Large intestine (tissue), 3 donors: ENCODE results near the gene WWOX. TPM values are rescaled to one million over a fixed set of nuclear protein-coding genes. Genes with fewer than 3 reads are reported as not detected.

Experiments used
- DNase-seq, 2 donors: peaks; one replicate each; pipeline versions ENCODE4 v3.0.0 to v3.0.0-alpha.2; 2013
- H3K27ac ChIP-seq: one replicate; pipeline ENCODE4 v1.5.1; 2013; ENCODE audit warnings: low read length
- H3K27me3 ChIP-seq: 2 replicates; pipeline ENCODE4 v1.6.1; 2013; ENCODE audit warnings: low read length; ENCODE audit not compliant: control insufficient read depth, insufficient read depth
- H3K36me3 ChIP-seq: 2 replicates; pipeline ENCODE4 v1.6.1; 2013; ENCODE audit warnings: low read length; ENCODE audit not compliant: control insufficient read depth, insufficient read depth
- H3K4me1 ChIP-seq: one replicate; pipeline ENCODE4 v1.6.1; 2013; ENCODE audit warnings: low read length; ENCODE audit not compliant: control insufficient read depth, insufficient read depth
- H3K4me3 ChIP-seq: one replicate; pipeline ENCODE4 v1.5.1; 2013; ENCODE audit warnings: low read length
- H3K9me3 ChIP-seq: one replicate; pipeline ENCODE4 v1.6.1; 2013; ENCODE audit warnings: mild to moderate bottlenecking, low read depth, low read length, moderate library complexity; ENCODE audit not compliant: control insufficient read depth
- WGBS: methylation state at CpG from one replicate; pipeline ENCODE4 v1.1.5; 2013; ENCODE audit warnings: low lambda C conversion rate; ENCODE audit not compliant: insufficient coverage; 5-methylcytosine and 5-hydroxymethylcytosine counted together
- polyA plus RNA-seq: library from polyadenylated mRNA; unstranded; fragments of 120-200 nt; gene quantifications from one replicate; pipeline ENCODE4 v1.2.1, GENCODE V29; 2013

The WWOX gene
- polyA plus RNA-seq, 1 donor: 16.2 TPM

DNA sequence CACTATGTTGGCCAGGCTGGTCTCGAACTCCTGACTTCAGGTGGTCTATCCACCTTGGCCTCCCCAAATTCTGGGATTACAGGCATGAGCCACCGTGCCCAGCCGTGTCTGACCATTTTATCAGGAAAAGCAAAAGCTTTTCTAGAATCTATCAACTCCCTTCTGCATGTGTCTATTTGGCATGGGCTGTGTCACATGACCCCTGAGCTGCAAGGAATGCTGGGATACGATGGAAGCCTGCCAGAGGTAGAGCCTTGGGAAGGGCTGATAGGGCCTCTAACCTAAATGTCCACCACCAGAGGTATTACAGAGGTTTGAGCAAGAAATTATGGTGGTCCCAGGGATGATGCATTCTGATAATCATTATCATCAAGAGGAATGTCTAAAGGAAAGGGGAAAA, 616.2 kb downstream of the WWOX start:
- H3K4me1 ChIP-seq: no peaks in the 10 kb centered on the region
- DNase-seq: no peak
- no peaks in the 10 kb centered on the region for H3K27me3 ChIP-seq
- H3K9me3 ChIP-seq: no peaks in the 10 kb centered on the region
- WGBS: no CpG with 5 or more reads among the region's 4 CpGs
- H3K27ac ChIP-seq: no peak overlapping the region
- no peak overlapping the region for H3K4me3 ChIP-seq
- H3K36me3 ChIP-seq: no peaks in the 10 kb centered on the region

DNA sequence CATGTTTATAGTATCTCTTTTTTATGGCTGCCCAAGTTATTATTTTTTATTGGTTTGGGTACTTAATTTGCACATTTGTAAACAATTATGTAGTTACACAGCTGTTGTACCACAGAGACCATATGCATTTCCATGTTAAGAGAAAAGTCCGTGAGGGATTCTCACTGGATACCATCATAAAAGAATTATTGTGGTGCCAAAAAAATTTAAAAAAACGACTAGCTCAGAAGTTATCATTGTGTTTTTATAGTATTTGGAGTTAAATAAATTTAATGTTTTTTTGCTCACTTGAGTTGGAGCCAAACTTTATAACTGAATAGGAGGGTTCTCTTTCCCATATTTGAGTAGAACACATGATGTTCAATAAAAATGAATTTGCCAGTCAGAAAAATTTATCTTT, 618.7 kb downstream of the WWOX start:
- no peak overlapping the region for H3K4me3 ChIP-seq
- no peaks in the 10 kb centered on the region for H3K4me1 ChIP-seq
- WGBS: 80% methylated on average over 1 of the region's 2 CpGs
- H3K27ac ChIP-seq: no peak overlapping the region
- no peaks in the 10 kb centered on the region for H3K36me3 ChIP-seq
- no peaks in the 10 kb centered on the region for H3K9me3 ChIP-seq
- no peaks in the 10 kb centered on the region for H3K27me3 ChIP-seq
- no peak for DNase-seq

DNA sequence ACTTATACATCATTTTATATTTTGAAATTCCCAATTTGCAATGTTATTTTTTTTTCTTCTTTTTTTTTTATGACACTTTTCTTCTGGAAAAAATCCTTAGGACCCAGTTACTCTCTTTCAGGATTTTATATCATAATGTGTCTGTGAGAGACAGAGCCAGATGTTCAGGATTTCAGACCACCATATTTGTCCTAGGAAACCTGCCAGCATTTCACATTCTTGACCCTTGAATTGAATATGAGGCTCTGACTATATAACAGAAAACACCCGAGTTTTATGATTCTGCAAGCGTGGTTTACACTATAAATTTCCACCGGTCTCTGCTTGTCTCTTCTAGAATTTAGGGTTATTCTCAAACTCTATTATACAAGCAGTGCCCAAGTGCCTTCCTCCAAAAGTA, 621.0 kb downstream of the WWOX start:
- no peaks in the 10 kb centered on the region for H3K9me3 ChIP-seq
- DNase-seq: no peak
- no peaks in the 10 kb centered on the region for H3K4me1 ChIP-seq
- no peak overlapping the region for H3K4me3 ChIP-seq
- H3K36me3 ChIP-seq: no peaks in the 10 kb centered on the region
- WGBS: no CpG with 5 or more reads among the region's 3 CpGs
- no peak overlapping the region for H3K27ac ChIP-seq
- H3K27me3 ChIP-seq: no peaks in the 10 kb centered on the region

DNA sequence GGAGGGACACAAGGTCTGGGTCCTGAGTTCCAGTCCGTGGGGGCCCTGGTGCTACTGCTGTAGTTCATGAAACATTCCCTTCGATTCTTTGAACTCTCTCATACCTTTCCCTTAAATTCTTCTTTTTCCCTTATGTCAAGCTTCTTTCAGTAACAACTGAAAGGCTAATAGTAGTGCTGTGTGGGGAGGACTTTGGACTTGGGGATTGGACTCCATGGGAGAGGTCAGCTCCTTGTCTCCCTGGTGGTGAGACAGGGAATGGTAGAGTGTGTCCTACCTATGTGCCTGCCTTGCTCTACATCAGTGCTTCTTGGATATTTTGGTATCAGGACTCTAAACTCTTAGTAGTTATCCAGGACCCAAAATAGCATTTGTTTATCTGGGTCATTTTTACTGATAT, 628.1 kb downstream of the WWOX start:
- no CpG with 5 or more reads among the region's 2 CpGs for WGBS
- peak; percentile 64 to 77 for DNase-seq
- Histone ChIP-seq H3K9me3 (no peaks in the 10 kb centered on the region), H3K27ac (no peak overlapping the region), H3K4me1 (peaks cover 4% of the 10 kb centered on the region), H3K36me3 (no peaks in the 10 kb centered on the region), H3K4me3 (no peak overlapping the region), H3K27me3 (no peaks in the 10 kb centered on the region)

DNA sequence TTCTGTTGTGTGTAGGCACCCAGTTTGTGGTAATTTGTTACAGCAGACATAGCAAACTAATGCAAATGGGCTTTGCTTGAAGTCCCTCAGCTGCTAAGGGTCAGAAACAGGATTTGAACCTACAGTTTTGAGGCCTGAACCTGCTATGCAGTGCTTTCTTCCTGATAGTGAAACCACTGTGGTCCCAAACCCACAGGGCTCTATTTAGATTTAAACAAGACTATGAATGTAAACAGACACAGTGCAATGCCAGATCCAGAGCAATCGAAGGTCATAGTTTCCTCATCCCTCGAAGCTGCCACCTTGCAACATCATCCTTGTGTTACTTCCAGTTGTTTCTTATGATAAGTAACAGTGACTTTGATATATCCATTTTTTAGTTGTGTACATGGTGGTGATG, 630.2 kb downstream of the WWOX start:
- no peaks in the 10 kb centered on the region for H3K27me3 ChIP-seq
- H3K27ac ChIP-seq: no peak overlapping the region
- DNase-seq: peak in 1 of 2 donors; percentile 53

DNA sequence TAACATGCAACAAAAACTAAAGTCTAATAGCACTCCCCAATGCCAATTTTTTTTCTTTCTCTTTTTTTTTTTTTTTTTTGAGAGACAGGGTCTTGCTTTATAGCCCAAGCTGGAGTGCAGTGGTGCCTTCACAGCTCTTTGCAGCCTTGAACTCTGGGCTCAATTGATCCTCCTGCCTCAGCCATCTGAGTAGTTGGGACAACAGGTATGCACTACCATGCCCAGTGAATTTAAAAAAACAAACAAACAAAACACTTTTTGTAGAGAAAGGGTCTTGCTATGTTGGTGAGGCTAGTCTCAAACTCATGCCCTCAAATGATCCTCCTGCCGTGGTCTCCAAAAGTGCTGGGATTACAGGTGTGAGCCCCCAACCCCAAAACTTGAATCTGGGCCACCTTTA, 632.3 kb downstream of the WWOX start:
- Histone ChIP-seq H3K27me3 (no peaks in the 10 kb centered on the region), H3K4me3 (no peak overlapping the region), H3K4me1 (peaks cover 4% of the 10 kb centered on the region), H3K27ac (no peak overlapping the region), H3K9me3 (no peaks in the 10 kb centered on the region), H3K36me3 (no peaks in the 10 kb centered on the region)
- no peak for DNase-seq
- WGBS: no CpG with 5 or more reads among the region's 1 CpG

More for the DNA sequence above, 630.2 kb downstream of the WWOX start:
- Histone ChIP-seq H3K4me3 (no peak overlapping the region), H3K4me1 (peaks cover 4% of the 10 kb centered on the region), H3K36me3 (no peaks in the 10 kb centered on the region), H3K9me3 (no peaks in the 10 kb centered on the region)
- WGBS: no CpG with 5 or more reads among the region's 2 CpGs

DNA sequence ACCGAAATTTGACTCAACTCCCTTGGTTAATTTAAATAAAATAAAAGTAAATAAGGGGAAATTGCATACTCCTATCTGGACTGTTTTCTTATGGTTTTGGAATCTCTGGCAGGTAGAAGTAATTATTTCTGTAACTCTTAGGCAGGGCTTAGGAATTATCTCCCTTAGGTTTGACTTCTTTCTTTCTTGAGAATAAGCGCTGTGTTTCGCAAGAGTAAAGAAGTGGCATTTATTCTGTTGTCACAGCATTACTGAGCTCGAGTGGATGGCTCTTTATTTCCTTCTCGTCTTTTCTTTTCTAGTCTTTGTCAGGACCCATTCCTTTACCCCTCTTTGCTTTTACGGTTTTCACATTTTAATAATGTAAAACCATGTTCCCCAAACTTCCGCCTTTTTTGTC, 633.2 kb downstream of the WWOX start:
- H3K4me3 ChIP-seq: no peak overlapping the region
- no peaks in the 10 kb centered on the region for H3K4me1 ChIP-seq
- 87% methylated on average over 6 of the region's 7 CpGs for WGBS
- no peak overlapping the region for H3K27ac ChIP-seq
- H3K9me3 ChIP-seq: no peaks in the 10 kb centered on the region
- H3K27me3 ChIP-seq: no peaks in the 10 kb centered on the region
- no peak for DNase-seq
- H3K36me3 ChIP-seq: no peaks in the 10 kb centered on the region

DNA sequence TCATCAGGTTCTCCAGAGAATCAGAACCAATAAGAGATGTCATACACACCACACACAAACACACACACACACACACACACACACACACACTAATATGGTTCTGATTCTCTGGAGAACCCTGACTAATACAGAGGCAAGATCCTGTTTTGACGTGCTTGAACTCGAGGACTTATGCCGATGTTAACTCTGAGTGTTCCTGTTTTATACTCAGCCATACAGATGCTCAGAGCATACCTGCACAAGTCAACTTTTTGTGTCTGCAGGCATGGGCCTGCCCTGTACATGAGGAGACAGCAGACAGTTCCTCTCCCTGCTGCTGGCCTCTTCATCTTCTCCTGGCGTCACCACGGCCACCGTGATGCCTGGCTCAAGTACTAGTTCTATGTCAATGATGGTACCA, 635.9 kb downstream of the WWOX start:
- DNase-seq: no peak
- no peak overlapping the region for H3K4me3 ChIP-seq
- WGBS: no CpG with 5 or more reads among the region's 6 CpGs
- H3K4me1 ChIP-seq: peaks cover 5% of the 10 kb centered on the region
- no peaks in the 10 kb centered on the region for H3K27me3 ChIP-seq
- no peaks in the 10 kb centered on the region for H3K36me3 ChIP-seq
- H3K9me3 ChIP-seq: no peaks in the 10 kb centered on the region
- peak overlapping the region; percentile 3 for H3K27ac ChIP-seq

DNA sequence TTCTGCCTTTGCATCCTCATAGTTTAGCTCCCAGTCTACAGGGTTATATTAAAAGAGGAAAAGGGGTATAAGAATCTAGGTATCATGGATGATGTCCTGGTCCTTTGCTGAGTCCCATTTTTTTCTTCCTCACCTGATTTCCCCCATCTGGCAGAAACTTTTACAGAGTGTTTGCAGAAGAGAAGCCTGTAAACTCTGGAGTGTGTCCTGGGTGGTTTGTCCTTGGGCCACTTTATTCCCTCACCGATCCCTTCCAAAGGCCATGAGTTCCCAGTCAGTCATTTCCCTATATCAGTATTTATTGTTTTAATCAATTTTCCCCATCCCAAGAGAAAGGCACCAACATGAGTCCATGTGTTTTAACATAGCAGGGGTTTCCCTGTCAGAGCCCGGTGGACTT, 638.2 kb downstream of the WWOX start:
- Histone ChIP-seq H3K36me3 (no peaks in the 10 kb centered on the region), H3K4me1 (peaks cover 11% of the 10 kb centered on the region), H3K9me3 (no peaks in the 10 kb centered on the region), H3K4me3 (no peak overlapping the region), H3K27ac (no peak overlapping the region), H3K27me3 (no peaks in the 10 kb centered on the region)
- no peak for DNase-seq
- WGBS: no CpG with 5 or more reads among the region's 2 CpGs

DNA sequence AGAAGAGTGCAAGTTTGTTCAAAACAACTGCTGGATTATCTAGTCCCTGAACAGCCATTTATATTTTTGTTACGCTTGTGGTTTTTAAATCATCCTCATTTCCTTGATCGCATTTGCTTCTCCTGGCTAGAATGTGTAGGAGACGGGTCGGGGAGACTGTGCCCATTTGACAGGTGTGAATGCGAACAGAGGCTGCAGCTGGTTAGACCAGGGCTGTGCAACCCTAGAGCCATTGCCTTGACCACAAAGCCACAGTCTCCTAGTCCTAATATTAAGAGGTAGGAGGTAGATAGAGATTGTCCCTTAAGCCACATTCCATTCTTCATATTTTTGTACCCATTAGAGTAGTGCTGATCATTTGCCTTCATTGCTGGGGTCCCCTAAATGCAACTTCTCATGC, 639.1 kb downstream of the WWOX start:
- Histone ChIP-seq H3K27me3 (no peaks in the 10 kb centered on the region), H3K9me3 (no peaks in the 10 kb centered on the region), H3K4me1 (peaks cover 11% of the 10 kb centered on the region), H3K27ac (no peak overlapping the region), H3K36me3 (no peaks in the 10 kb centered on the region), H3K4me3 (no peak overlapping the region)
- no CpG with 5 or more reads among the region's 5 CpGs for WGBS
- no peak for DNase-seq

DNA sequence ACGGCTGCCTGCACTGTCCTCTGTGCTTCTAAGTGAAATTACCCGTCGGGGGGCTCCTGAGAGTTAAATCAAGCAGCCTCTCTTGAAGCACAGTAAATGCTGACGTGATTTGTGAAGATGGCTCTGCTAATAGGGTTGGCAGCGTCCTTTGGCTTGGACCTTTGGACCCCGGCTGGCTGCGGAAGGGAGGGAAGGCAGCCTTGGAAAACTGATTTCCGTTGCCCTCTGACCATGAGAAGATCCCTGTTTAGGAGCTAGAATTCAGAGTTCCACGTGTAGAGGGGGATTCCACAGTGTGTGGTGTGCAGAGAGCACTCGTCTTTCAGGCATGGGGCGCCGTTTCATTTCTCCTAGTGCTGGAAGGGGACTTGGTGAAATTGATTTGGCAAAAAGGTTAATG, 640.8 kb downstream of the WWOX start:
- Histone ChIP-seq H3K27ac (peak overlapping the region; percentile 36), H3K9me3 (no peaks in the 10 kb centered on the region), H3K27me3 (no peaks in the 10 kb centered on the region), H3K36me3 (no peaks in the 10 kb centered on the region), H3K4me1 (peaks cover 11% of the 10 kb centered on the region), H3K4me3 (no peak overlapping the region)
- WGBS: no CpG with 5 or more reads among the region's 12 CpGs
- DNase-seq: peak; percentile 54 to 77
